GM19193 (cell line): ENCODE measurements around the gene DRC3.

ENCODE experiments used
- POLR2A ChIP-seq: IDR thresholded peaks from 4 replicates; pipeline ENCODE4 v1.6.1; 2011; ENCODE audit not compliant: insufficient read depth, insufficient read length; ENCODE audit errors: extremely low read depth

DRC3 gene

DNA sequence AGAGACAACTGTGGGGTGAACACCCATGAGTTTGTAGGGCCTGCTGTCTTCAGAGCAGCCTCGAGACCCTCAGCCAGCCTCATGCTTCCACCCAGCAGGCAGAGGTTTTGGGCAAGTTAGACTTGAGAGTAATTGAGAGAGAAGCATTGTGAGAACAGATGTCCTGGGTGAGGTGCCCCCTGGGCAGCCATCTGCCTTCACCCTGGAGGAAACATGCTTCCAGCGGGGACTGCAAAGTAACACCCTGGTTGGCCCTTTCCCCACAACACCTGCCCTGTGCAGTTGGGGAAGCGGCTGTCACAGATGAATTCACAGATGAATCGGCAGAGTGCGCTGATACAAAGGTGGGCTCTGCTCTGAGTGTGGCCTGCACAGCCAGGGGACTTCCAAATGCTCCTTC, 42.9 kb downstream of the DRC3 start:
- no peak for TF ChIP-seq POLR2A

DNA sequence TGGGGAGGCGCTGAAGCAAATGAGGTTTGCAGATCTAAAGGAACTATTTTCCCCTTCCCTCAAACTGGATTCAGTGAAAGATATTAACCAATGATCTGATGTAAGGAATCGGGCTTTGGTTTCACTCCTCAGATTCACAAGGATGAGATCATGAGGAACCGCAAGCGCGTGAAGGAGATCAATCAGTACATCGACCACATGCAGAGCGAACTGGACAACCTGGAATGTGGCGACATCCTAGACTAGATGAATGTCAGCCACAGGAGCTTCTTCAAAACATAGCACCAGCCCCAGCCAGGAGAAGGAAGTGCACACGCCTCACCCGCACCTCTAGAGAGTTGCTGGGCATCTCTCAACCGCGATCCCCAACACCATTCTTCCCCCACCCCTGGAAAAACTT, 43.8 kb downstream of the DRC3 start:
- no peak for TF ChIP-seq POLR2A

DNA sequence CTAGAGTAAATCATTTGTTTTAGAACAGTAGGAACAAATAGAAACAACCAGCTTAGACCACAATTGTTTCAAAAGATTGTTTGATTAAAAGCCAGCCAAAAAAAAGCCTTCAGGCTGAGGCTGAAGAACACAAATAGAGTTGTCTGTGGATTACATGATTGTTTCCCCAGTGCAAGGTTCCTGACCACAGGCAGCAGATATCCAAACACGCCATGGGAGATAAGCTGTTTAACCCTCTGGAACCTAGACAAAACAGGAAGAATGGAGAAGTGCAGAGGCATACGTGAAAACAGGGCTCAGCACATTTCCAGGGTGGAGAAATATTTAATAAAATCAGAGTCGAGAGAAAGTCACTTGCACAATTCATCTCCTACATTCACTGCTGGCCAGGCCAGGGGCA, 45.3 kb downstream of the DRC3 start:
- TF ChIP-seq POLR2A, result no peak

DNA sequence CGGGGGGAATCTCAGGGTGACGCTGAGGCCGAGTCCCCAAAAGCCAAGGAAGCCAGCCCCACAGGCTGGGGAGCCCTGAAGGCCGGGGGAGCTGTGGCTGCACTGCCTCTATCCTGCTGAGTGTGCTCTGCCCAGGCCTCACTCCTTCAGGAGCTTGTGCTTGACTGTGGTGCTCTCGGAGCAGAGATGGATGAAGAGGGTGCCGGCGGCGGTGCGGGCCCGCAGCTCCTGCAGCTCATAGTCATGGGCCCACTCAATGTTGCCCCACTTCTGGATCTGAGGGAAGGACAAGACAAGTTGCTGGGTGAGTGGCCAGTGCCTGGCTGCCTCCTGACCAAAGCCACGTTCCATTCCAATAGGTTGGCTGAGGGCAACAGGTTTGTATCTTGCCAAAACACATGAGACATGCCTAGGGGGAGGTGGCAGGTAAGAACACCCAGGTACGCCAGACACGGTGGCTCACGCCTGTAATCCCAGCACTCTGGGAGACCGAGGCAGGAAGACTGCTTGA, 45.8 kb downstream of the DRC3 start:
- no peak for TF ChIP-seq POLR2A

DNA sequence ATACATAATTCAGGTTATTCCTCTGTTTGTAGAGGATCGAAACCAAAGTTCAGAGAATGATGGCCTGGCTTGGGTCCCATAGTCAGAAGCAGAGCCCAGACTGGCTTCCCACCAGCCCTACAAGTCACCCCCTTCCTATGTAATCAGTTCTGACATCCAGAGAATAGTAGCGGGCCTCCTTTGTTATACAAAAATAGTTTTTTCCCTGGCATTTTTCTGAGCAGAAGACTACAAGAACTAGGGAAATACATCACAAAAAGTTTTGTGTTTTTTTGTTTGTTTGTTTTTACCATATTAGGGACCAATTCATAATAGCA, 47.1 kb downstream of the DRC3 start:
- no peak for TF ChIP-seq POLR2A

DNA sequence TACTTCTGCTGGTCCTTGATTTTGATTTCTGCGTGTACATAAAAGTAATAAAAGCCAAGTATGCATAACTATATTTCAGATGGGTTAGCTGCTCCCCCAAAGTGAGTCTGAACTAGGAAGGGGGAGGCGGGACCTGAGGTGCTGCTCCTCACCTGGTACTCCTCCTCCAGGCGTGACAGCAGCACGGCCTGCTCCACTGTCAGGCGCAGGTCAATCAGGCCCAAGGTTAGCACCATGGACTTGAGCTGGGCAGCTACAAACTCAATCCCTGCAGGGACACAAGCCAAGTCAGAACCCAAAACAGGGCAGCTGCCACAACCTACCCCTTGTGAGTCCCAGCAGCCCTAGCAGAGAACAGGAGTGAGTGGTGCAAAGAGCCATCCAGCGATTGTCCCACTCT, 48.3 kb downstream of the DRC3 start:
- TF ChIP-seq POLR2A, result no peak

DNA sequence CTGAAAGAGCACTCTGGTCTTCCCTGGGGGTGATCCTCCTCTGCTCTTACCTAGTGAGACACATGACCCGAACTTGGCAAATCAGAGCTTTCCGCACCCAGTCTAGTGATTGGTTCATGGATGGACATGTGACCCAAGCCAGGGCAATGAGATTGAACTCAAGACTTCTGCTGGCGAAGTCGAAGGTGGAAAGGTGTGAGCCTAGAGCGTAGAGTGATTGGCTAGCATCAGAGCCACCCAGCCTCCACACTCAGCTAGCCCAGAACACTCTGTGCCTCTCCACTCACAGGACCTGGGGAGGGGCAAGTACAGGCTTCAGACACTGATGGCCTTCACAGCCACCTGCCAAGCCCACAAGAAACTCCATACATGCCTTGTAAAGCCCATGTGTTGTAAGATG, 48.7 kb downstream of the DRC3 start:
- TF ChIP-seq POLR2A, result no peak

DNA sequence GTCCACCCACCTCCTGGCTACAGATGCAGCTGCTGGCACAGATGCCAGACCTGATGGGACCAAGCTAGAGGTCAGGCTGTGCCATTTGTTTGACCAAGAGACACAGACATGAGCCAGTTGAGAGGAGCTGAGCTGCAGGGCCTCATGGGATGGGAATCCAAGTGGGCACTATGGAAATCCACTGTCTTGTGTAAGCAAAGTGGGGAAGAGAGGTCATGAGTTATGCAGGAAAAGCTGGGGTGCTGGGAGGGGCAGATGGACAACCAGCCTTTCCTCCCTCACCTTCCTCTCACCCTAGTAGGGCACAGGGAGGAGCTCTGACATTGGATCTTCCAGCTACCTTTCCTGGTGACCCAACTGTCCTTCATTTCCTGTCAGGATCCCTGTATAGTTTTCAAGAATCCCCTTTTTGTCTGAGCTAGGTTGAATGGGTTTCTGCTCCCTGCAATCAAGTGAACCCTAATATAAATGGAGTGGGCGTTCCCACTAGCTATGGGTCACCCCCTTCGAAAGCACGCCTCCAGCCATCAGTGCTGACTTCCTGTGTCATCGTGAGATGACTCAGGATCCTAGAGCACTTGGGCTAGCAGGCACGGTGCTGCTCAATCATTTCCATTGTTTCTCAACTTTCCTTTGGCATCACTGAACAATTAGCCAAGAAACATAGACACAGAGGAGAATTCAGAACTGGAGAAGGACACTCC, 52.7 kb downstream of the DRC3 start:
- TF ChIP-seq POLR2A, result no peak

DNA sequence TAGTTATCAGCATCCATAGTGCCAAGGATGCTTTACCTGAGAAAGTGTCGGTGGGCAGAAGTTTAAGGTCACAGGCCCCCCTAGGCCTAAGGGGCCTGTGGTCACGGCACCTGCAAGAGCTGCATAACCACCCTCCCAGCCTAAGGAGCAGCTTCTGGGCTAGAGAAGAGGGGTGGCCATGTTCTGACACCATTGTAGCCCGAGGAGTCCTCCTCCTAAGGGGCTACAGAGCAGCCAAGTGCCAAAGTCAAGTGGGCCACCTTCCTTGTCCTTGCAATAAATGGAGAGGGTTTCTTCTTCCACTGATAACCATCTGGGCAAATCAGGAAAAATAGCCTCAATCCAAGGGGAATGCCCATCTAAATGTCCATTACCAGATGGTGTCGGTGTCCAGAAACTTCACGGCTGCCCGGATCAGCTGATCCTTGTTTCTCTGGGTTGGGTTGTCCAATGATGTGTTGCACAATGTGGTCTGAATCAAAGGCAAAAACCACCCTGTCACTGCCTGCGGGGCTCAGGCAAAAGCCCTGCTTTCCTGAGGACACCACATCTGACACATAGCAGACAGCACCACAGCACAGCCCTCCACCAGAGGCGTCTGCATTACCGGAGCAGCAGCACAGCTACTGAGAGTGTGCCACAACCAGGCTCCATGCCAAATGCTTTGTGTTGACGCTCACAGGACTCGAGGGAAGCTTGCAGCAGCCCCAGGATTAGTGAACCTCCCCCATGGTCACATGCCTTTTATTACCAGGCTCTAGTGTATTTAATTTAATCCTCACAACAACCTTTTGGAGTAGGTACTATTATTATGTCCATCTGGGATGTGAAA, 53.5 kb downstream of the DRC3 start:
- no peak for TF ChIP-seq POLR2A

DNA sequence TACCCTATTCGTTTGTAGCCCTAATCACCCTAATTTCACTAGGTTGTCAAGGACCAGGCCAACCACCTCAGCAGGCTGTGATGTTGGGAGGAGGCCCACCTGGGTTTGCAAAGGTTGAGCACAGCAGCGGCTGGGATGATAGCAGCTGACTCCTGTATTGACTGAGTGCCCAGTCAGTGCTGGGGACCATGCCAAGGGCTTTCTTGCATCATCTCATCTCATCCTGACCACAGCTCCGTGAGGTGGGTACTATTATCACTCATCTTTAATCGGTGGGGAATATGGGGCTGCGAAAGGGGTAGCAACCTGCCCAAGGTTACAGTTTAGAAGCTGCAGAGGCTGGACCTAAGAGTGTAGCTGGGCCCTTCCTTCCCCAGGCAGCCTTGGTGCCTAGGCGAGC, 54.6 kb downstream of the DRC3 start:
- TF ChIP-seq POLR2A, result no peak

DNA sequence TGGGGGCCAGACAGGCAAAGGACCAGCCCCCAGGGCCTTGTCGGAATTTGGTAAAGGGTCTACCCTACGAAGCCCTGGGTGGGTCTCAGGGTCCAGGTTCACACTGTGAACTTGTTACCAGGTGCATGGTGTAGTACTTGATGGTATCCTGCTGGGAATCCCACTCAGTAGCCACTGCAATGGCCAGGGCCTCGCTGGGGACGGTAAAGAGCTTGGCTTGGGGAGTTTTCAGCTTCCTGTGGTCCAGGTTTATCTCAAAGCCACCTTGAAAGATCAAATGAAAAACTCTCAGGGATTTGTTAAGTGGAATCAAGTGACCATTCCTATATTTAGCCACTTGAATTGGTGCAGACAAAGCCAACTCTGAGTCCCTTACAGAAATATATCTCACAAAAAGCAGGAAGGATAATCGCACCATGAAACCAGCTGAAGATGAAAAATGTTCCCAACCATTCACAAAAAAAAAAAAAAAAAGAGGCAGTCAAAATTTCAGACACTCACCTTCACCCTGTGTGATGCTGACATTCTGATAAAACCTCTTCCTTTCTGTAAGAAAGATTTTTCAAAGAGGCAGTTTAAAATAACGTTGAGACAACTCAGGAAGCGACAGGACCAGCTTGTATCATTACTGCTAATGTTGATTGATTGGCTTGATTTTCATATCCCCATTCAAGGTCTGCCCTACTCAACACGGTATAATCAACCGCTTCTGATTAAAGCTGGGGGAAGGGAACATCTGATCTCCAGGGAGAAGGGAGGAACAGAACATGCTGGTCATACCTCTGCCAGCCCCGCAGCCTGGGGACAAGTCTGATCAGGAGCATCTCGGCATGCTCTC, 55.7 kb downstream of the DRC3 start:
- no peak for TF ChIP-seq POLR2A

DNA sequence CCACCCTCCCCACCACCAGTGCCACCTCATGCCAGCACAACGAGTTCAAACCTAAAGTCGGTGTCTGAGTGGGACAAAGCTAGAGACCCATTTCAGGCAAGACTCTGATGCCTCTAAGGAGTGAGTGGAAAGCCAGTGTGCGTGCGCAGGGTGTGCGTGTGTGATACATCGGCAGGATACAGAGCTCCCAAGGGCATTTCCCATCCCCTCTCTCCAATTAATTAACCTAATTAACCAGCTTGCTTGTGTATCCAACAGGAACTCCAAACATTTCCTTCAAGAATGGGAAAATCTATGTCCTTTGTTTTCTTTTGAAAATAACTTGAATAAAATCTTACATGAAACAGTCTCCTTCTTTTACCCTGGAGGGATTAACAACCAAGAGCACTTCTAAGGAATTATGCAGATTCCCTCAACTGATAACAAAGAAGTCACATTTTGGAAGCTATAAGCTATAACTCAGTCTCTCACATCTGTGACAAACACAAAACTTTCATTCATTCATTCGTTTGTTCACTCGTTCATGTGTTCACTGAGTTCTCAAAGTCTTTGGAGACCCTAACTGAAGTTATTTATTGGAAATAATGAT, 56.4 kb downstream of the DRC3 start:
- no peak for TF ChIP-seq POLR2A

DNA sequence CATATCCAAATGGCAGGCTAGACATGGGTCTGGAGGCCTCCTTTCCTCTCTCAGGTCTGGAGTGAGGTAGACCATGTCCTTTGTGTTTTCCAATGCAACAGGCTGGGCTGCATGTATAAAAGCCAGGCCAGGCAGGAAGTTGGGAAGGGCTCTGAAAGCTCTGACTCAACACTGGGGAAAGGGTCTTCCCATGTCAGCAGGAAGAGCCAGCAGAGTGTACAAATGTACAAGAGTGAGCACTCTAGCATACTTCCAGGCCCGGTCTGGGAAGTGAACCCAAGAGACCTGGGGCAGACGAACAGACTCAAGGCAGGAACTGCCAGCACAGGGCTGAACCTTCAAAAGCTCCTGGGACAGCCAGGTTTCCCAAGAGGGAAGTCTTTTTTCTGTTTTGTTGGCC, 59.3 kb downstream of the DRC3 start:
- no peak for TF ChIP-seq POLR2A

DNA sequence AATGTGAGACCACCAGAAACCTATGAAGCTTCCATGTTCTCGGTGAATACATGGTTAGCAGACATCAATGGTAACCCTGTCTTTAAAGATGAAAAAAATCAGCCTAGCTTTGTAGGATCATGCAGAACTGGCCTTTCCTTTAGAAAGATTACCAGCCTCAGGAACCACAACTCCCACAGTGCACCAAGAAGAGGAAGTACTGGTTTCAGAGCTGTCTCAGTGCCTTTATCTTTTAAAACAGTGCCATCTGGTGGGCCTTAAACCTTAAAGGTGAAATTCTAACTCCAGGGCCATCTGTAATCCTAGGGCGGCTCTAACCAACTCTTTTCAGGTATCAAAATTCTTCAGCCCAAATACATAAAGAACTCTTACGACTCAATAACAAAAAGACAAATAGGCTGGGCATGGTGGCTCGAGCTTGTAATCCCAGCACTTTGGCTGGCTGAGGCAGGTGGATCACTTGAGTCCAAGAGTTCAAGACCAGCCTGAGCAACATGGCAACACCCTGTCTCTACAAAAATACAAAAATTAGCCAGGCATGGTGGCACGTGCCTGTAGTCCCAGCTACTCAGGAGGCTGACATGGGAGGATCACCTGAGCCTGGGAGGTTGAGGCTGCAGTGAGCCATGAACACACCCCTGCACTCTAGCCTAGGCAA, 60.9 kb downstream of the DRC3 start:
- no peak for TF ChIP-seq POLR2A
